Brain microvascular endothelial cell (primary cell): ENCODE results near the gene ADCY5.

Experiments used
- DNase-seq: peaks from one replicate; pipeline ENCODE4 v3.0.0-alpha.2; 2020
- H3K27ac ChIP-seq: fragments of 250-450 bp; sonication (Bioruptor Pico); 2 replicates; pipeline ENCODE4 v1.5.1; 2020; ENCODE audit warnings: mild to moderate bottlenecking, moderate library complexity
- H3K27me3 ChIP-seq: fragments of 250-450 bp; sonication (Bioruptor Pico); replicated peaks from 2 replicates; pipeline ENCODE4 v1.5.1; 2020; ENCODE audit warnings: mild to moderate bottlenecking
- H3K36me3 ChIP-seq: fragments of 250-450 bp; sonication (Bioruptor Pico); replicated peaks from 2 replicates; pipeline ENCODE4 v1.5.1; 2020; ENCODE audit warnings: mild to moderate bottlenecking
- H3K4me3 ChIP-seq: 2 replicates; pipeline ENCODE4 v1.5.1; 2011; ENCODE audit warnings: low read depth, mild to moderate bottlenecking, control low read depth, low read length, moderate library complexity
- CTCF ChIP-seq: IDR thresholded peaks from 2 replicates; pipeline ENCODE4 v1.5.1; 2011; ENCODE audit warnings: low read depth, mild to moderate bottlenecking, moderate library complexity, low read length, control low read depth, inconsistent platforms; ENCODE audit errors: missing control alignments
- in situ Hi-C: cut with HindIII; loops from 2 replicates; pipeline ENCODE4 v1.10.0; 2017; ENCODE audit warnings: low sequenced_read_pairs, low pct_ligation_motif_present

The ADCY5 gene

GRCh38 chr3:123431007-123431657 is 17.8 kb downstream of the ADCY5 start:
- Histone ChIP-seq H3K27ac (no peak overlapping the region), H3K4me3 (no peak overlapping the region), H3K27me3 (peaks cover 16% of the 10 kb centered on the region), H3K36me3 (no peaks in the 10 kb centered on the region)
- in situ Hi-C loops = no loop called here
- no peak for DNase-seq
- TF ChIP-seq CTCF = no peak

- Histone ChIP-seq H3K27me3 (peaks cover 16% of the 10 kb centered on the region), H3K4me3 (no peak overlapping the region), H3K27ac (no peak overlapping the region), H3K36me3 (no peaks in the 10 kb centered on the region)
- no peak for DNase-seq
- TF ChIP-seq CTCF = no peak
- in situ Hi-C loops = no loop called here
These were observed 18.6 kb downstream of the ADCY5 start for GRCh38 chr3:123430266-123430665.

- in situ Hi-C loops = no loop called here
- TF ChIP-seq CTCF = no peak
- Histone ChIP-seq H3K4me3 (no peak overlapping the region), H3K27ac (no peak overlapping the region), H3K27me3 (peaks cover 21% of the 10 kb centered on the region), H3K36me3 (no peaks in the 10 kb centered on the region)
- DNase-seq = no peak
These were observed 19.3 kb downstream of the ADCY5 start for GRCh38 chr3:123429362-123430125.

GRCh38 chr3:123424999-123425712 is 23.7 kb downstream of the ADCY5 start:
- Histone ChIP-seq H3K27me3 (peaks cover 31% of the 10 kb centered on the region), H3K36me3 (no peaks in the 10 kb centered on the region), H3K4me3 (no peak overlapping the region), H3K27ac (no peak overlapping the region)
- in situ Hi-C loops = no loop called here
- no peak for DNase-seq
- TF ChIP-seq CTCF = no peak

GRCh38 chr3:123424321-123424998 is 24.4 kb downstream of the ADCY5 start:
- in situ Hi-C loops = no loop called here

More at GRCh38 chr3:123424321-123424998, 24.4 kb downstream of the ADCY5 start:
- H3K27ac ChIP-seq = no peak overlapping the region
- DNase-seq = no peak
- H3K4me3 ChIP-seq = no peak overlapping the region
- no peaks in the 10 kb centered on the region for H3K36me3 ChIP-seq
- no peak for TF ChIP-seq CTCF
- H3K27me3 ChIP-seq = peaks cover 31% of the 10 kb centered on the region
